ENCODE data around the gene SEPTIN12. TPM values are rescaled to one million over a fixed set of nuclear protein-coding genes. Genes with fewer than 3 reads are reported as not detected.

The SEPTIN12 gene
- not detected in 2 replicates for total RNA-seq

DNA sequence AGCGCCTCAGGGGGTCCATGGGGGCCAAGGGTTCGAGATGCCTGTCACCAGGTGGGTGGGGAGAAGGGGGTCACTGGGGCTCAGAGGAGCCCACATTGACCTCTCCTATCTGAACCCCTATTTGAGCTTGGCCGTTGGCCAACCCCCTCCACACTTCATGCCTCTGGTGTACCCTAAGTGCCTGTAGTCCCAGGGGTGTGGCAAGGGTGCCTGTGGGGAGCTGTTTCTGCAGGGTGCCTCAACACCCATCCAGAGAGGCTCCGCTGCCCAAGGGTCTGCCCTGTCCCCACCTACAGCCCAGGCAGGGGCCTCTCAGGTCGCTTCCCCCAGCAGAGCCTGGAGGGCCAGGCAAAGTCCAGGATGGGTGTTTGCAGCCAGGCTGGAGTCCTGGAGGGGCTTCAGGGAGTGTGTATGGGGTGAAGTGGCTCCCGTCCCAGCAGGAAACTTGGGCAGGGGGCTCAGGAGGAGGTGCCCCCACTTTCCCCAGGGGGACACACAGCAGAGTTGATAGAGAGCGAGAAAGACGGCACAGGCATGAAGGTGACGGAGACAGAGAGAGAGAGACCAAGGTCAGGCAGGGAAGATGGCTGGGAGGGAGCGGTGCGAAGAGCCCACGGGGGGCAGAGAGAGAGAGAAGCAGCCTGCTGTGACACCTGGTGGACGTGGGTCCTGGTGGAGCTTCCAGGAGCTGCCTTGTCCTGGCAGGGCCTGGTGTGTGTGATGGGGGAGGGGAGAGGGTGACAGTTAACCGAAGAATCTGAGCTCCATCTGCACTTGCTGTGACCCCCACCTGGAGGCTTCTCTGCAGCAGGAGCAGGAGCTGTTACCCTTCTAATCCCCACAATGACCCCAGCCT, at the start of gene SEPTIN12:
Gene SEPTIN12, minus strand, starts transcription at position 719 of the 856 bp plus-strand sequence. Its CDS starts 700 bp downstream, at position 19.
- Histone ChIP-seq H3K27me3 (ENCODE audit: control insufficient read depth, insufficient read depth, low read length) (no peaks in the 10 kb centered on the region), H3K36me3 (ENCODE audit: control insufficient read depth, insufficient read depth, low read length) (no peaks in the 10 kb centered on the region)
- no peak for FAIRE-seq

GRCh38 chr16:4836727-4837126, 48.6 kb upstream of the SEPTIN12 start:
- no peak overlapping the region for H3K4me3 ChIP-seq (ENCODE audit: low read depth, low read length)
- DNase-seq (ENCODE audit: low read depth) (no peak), FAIRE-seq (no peak)
- H3K27me3 ChIP-seq (ENCODE audit: control insufficient read depth, insufficient read depth, low read length): no peaks in the 10 kb centered on the region
- peaks cover 31% of the 10 kb centered on the region for H3K36me3 ChIP-seq (ENCODE audit: control insufficient read depth, insufficient read depth, low read length)
- TF ChIP-seq, protein P1, sequence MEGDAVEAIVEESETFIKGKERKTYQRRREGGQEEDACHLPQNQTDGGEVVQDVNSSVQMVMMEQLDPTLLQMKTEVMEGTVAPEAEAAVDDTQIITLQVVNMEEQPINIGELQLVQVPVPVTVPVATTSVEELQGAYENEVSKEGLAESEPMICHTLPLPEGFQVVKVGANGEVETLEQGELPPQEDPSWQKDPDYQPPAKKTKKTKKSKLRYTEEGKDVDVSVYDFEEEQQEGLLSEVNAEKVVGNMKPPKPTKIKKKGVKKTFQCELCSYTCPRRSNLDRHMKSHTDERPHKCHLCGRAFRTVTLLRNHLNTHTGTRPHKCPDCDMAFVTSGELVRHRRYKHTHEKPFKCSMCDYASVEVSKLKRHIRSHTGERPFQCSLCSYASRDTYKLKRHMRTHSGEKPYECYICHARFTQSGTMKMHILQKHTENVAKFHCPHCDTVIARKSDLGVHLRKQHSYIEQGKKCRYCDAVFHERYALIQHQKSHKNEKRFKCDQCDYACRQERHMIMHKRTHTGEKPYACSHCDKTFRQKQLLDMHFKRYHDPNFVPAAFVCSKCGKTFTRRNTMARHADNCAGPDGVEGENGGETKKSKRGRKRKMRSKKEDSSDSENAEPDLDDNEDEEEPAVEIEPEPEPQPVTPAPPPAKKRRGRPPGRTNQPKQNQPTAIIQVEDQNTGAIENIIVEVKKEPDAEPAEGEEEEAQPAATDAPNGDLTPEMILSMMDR (IDR thresholded peaks at IDR 0.05; ENCODE audit: insufficient read depth, low read length, severe bottlenecking): no peak

More for the DNA sequence above, at the start of gene SEPTIN12:
- H3K4me3 ChIP-seq (ENCODE audit: low read depth, low read length): no peak within 1 kb of the TSS
- no peak for DNase-seq (ENCODE audit: low read depth)
- TF ChIP-seq, protein P1 (IDR thresholded peaks at IDR 0.05; ENCODE audit: insufficient read depth, low read length, severe bottlenecking): no peak

DNA sequence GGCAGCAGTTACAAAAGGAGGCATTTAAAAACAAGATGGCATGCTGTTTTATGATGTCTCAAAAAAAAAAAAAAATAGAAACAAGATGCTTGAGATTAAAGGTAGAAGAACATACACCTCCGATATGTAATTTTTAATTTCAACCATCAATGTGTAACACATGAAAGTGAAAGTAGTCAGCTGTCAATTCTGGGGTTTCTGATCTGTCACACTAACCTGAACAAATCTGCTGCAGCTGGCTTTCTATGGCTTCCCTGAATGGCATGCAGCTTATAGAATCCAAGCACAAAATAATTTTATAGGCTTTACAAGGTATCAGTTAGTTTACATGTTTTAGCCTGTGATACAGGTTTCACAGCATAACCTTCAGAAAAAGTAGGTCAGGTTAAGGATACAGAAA, 45.4 kb upstream of the SEPTIN12 start:
- no peak for DNase-seq (ENCODE audit: low read depth)
- no peak for FAIRE-seq
- Histone ChIP-seq H3K27me3 (ENCODE audit: control insufficient read depth, insufficient read depth, low read length) (no peaks in the 10 kb centered on the region), H3K4me3 (ENCODE audit: low read depth, low read length) (no peak overlapping the region), H3K36me3 (ENCODE audit: control insufficient read depth, insufficient read depth, low read length) (peaks cover 26% of the 10 kb centered on the region)
- TF ChIP-seq, protein P1 (IDR thresholded peaks at IDR 0.05; ENCODE audit: insufficient read depth, low read length, severe bottlenecking): no peak

DNA sequence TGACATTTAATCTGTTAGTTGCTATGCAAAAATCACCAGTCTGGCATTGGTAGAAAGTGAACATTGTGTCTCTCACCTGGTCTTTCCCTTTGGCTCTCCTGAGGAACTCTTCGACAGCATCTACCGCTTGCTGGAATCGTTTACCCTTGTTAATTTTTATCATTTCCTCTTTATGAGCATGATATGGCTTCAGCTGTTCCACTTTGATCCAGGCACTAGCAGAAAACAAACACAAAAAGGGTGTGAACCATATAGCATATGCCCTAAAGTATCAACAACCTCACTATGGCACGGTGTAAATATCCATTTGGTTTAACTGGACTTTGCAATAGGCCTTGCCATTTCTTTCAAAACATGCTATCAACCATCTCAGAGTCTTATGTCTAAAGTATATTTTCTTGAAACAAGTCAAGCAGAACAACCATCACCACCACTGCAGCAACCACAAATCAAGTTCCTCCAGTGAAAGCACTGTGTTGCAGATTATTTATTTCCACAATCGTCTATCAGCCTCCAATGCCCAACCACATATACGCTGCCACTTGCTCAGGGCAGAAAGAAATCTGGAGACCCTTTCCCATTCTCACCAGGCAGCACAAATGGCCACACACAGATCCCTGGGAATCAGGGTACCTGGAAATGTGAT, 44.7 kb upstream of the SEPTIN12 start:
- DNase-seq (ENCODE audit: low read depth) (no peak), FAIRE-seq (no peak)
- H3K36me3 ChIP-seq (ENCODE audit: control insufficient read depth, insufficient read depth, low read length): peaks cover 29% of the 10 kb centered on the region
- no peak overlapping the region for H3K4me3 ChIP-seq (ENCODE audit: low read depth, low read length)
- H3K27me3 ChIP-seq (ENCODE audit: control insufficient read depth, insufficient read depth, low read length): no peaks in the 10 kb centered on the region
- TF ChIP-seq, protein P1 (IDR thresholded peaks at IDR 0.05; ENCODE audit: insufficient read depth, low read length, severe bottlenecking): no peak

GRCh38 chr16:4831616-4832015, 43.5 kb upstream of the SEPTIN12 start:
- TF ChIP-seq, protein P1 (IDR thresholded peaks at IDR 0.05; ENCODE audit: insufficient read depth, low read length, severe bottlenecking): no peak
- DNase-seq (ENCODE audit: low read depth): no peak
- peaks cover 32% of the 10 kb centered on the region for H3K36me3 ChIP-seq (ENCODE audit: control insufficient read depth, insufficient read depth, low read length)
- H3K4me3 ChIP-seq (ENCODE audit: low read depth, low read length): no peak overlapping the region
- FAIRE-seq: no peak
- no peaks in the 10 kb centered on the region for H3K27me3 ChIP-seq (ENCODE audit: control insufficient read depth, insufficient read depth, low read length)

Measured in bronchial epithelial cell (primary cell).